ENCODE data around the gene EGR4. TPM values are rescaled to one million over a fixed set of nuclear protein-coding genes. Genes with fewer than 3 reads are reported as not detected.

Gene EGR4
- total and polyA plus RNA-seq, 2 donors: 0.05 to 0.14 TPM

DNA sequence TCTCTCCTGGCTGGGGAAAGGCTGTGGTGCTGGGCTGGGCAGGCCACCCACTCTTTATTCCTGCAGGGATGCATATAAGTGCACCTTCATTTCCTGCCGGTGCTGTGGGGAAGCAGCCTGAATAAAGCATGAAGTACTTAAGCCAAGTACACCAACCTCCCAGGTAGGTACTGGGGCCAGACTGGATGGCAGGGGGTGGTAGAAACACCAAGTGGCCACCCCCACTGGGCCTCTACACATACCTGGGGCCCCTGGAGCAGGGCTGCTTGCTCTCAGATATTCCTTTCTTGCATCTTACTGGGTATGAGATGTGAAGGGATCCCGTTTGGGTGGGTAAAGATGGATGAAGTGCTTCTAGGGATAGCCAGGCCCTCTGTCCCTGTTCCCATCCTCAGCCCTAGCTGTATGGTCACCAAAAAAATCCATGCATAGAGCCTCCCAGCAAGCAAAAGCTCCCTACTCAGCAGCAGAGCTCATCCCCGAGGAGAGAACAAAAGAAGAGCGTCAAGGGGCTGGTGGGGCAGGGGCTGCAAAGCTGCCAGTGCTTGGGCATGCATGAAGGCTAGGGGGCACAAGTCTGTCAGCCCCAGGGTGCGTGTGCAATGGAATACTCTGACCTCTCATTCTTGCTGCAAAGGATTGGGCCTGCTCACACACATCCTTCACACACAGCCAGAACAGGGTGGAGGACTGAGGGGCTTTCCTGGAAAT, 37.3 kb downstream of the EGR4 start:
- Histone ChIP-seq H3K27ac (ENCODE audit: low read depth in 1 of 2, low read length in 1 of 2) (no peak overlapping the region), H3K36me3 (ENCODE audit: control insufficient read depth in 2 of 2, insufficient read depth in 2 of 2, low read length in 1 of 2) (peaks cover 61 to 63% of the 10 kb centered on the region in 2 donors), H3K9me3 (ENCODE audit: control insufficient read depth in 2 of 2, insufficient read depth in 1 of 2, low read length in 1 of 2) (no peaks in the 10 kb centered on the region), H3K4me3 (ENCODE audit: low read length in 2 of 2) (no peak overlapping the region), H3K4me1 (ENCODE audit: control insufficient read depth in 2 of 2, insufficient read depth in 2 of 2, low read length in 2 of 2) (no peaks in the 10 kb centered on the region), H3K27me3 (ENCODE audit: control insufficient read depth in 2 of 2, insufficient read depth in 1 of 2, low read length in 1 of 2) (no peaks in the 10 kb centered on the region)
- WGBS: 94% methylated on average over 5 of the region's 5 CpGs
- no peak for DNase-seq (ENCODE audit: low read depth in 6 of 9, low spot score in 9 of 9)

DNA sequence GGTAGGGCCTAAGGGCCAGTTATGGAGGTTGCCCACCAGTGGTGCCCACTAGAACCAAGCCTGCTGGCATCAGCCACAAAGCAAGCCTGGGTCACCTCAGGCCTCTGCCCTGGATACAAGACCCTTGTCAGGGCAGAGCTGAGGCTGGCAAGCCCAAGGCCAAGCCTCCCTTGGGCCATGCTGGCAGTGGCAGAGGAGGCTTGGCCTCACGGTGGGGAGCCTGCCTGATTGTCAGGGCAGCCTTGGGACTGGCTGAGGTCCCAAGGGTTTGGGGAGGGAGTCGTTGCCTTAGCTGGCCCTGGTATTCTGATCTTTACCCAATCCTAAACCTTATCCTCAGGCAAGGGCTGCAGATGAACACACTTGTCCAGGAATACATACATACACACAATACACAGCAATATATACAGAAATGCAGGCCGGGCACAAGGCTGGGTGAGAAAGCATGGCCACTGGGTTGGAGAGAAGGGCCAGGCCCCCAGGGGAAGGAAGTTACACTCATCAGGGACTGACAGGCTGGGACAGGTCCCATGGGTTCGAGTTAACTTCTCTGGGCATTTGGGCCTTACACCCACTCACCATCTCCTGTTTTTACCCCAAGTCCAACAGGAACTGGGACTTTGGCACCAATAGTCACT, 38.2 kb downstream of the EGR4 start:
- no peak overlapping the region for H3K4me3 ChIP-seq (ENCODE audit: low read length in 2 of 2)
- no peaks in the 10 kb centered on the region for H3K4me1 ChIP-seq (ENCODE audit: control insufficient read depth in 2 of 2, insufficient read depth in 2 of 2, low read length in 2 of 2)
- DNase-seq (ENCODE audit: low read depth in 6 of 9, low spot score in 9 of 9): no peak
- no peaks in the 10 kb centered on the region for H3K27me3 ChIP-seq (ENCODE audit: control insufficient read depth in 2 of 2, insufficient read depth in 1 of 2, low read length in 1 of 2)
- peaks cover 67 to 68% of the 10 kb centered on the region in 2 donors for H3K36me3 ChIP-seq (ENCODE audit: control insufficient read depth in 2 of 2, insufficient read depth in 2 of 2, low read length in 1 of 2)
- WGBS: 94% methylated on average over 4 of the region's 4 CpGs
- H3K9me3 ChIP-seq (ENCODE audit: control insufficient read depth in 2 of 2, insufficient read depth in 1 of 2, low read length in 1 of 2): no peaks in the 10 kb centered on the region
- no peak overlapping the region for H3K27ac ChIP-seq (ENCODE audit: low read depth in 1 of 2, low read length in 1 of 2)

DNA sequence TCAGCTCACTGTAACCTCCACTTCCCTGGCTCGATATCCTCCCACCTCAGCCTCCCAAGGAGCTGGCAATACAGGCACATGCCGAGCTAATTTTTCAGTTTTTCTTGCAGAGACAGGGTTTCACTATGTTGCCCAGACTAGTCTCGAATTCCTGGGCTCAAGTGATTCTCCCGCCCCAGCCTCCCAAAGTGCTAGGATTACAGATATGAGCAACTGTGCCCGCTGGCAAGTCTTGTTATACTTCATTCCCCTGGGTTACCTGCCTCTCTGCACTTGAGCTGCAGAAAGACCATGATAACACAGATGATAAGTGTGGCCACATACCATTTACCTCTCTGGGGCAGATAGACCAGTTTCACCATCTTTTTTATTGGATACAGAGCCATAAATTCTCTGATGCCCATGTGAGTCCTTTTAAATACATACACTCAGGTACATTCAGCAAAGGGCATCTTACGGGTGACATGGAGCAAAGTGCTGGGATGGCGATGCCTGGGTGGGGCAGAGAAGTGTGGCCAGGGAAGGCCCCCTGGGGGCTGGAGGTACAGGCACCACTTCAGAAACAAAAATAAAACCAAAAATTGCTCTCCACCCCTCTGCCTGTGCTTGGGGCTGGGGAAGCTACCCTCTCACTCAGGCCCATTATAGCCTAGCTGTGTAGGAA, 38.9 kb downstream of the EGR4 start:
- Histone ChIP-seq H3K36me3 (ENCODE audit: control insufficient read depth in 2 of 2, insufficient read depth in 2 of 2, low read length in 1 of 2) (peaks cover 68 to 72% of the 10 kb centered on the region in 2 donors), H3K9me3 (ENCODE audit: control insufficient read depth in 2 of 2, insufficient read depth in 1 of 2, low read length in 1 of 2) (no peaks in the 10 kb centered on the region), H3K27ac (ENCODE audit: low read depth in 1 of 2, low read length in 1 of 2) (no peak overlapping the region), H3K27me3 (ENCODE audit: control insufficient read depth in 2 of 2, insufficient read depth in 1 of 2, low read length in 1 of 2) (no peaks in the 10 kb centered on the region), H3K4me1 (ENCODE audit: control insufficient read depth in 2 of 2, insufficient read depth in 2 of 2, low read length in 2 of 2) (no peaks in the 10 kb centered on the region), H3K4me3 (ENCODE audit: low read length in 2 of 2) (no peak overlapping the region)
- no peak for DNase-seq (ENCODE audit: low read depth in 6 of 9, low spot score in 9 of 9)
- 98% methylated on average over 7 of the region's 7 CpGs for WGBS

DNA sequence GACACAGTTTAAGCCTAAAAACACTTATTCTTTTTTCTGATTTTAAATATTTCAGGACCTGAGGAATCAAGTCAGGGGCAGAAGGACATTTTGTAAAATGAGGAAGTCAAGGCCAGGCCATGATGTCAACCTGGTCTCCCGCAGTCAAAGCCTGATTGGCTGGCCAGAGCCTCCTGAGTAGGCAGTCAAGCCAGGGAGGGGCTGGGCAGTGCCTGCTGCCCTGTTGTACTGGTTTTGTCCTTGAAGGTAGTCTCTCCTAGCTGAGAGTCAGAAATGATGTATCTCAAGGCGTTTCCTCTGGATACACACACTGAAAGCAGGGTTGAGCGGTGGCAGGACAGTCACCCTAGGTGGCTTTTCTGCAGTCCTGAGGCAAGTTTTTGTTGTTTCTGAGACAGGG, 39.4 kb downstream of the EGR4 start:
- no peak for DNase-seq (ENCODE audit: low read depth in 6 of 9, low spot score in 9 of 9)
- no peak overlapping the region for H3K27ac ChIP-seq (ENCODE audit: low read depth in 1 of 2, low read length in 1 of 2)
- 97% methylated on average over 3 of the region's 3 CpGs for WGBS

DNA sequence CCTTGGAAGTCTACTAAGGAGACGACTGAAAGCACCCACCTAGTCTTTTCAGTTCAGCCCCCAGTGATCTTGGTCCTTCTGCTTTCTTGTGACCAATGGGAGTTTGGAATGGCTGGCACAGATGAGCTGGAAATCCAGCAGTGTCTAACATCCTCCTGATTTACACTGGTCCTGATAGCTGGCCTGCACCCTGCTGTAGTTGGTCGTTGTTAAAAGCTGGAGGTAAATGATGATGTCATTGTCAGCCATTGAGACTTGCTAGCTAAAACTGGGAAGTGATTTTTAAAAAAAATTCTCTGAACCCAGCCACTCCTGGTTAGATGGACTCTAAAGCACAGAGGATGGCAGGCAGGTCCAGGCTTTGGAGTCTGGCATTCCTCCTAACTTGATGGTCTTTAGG, 39.9 kb downstream of the EGR4 start:
- Histone ChIP-seq H3K4me3 (ENCODE audit: low read length in 2 of 2) (no peak overlapping the region), H3K27me3 (ENCODE audit: control insufficient read depth in 2 of 2, insufficient read depth in 1 of 2, low read length in 1 of 2) (no peaks in the 10 kb centered on the region), H3K4me1 (ENCODE audit: control insufficient read depth in 2 of 2, insufficient read depth in 2 of 2, low read length in 2 of 2) (no peaks in the 10 kb centered on the region), H3K27ac (ENCODE audit: low read depth in 1 of 2, low read length in 1 of 2) (no peak overlapping the region), H3K36me3 (ENCODE audit: control insufficient read depth in 2 of 2, insufficient read depth in 2 of 2, low read length in 1 of 2) (peaks cover 69 to 73% of the 10 kb centered on the region in 2 donors), H3K9me3 (ENCODE audit: control insufficient read depth in 2 of 2, insufficient read depth in 1 of 2, low read length in 1 of 2) (no peaks in the 10 kb centered on the region)
- DNase-seq (ENCODE audit: low read depth in 6 of 9, low spot score in 9 of 9): no peak
- 74% methylated on average over 2 of the region's 2 CpGs for WGBS

More for the DNA sequence above, 39.4 kb downstream of the EGR4 start:
- Histone ChIP-seq H3K27me3 (ENCODE audit: control insufficient read depth in 2 of 2, insufficient read depth in 1 of 2, low read length in 1 of 2) (no peaks in the 10 kb centered on the region), H3K9me3 (ENCODE audit: control insufficient read depth in 2 of 2, insufficient read depth in 1 of 2, low read length in 1 of 2) (no peaks in the 10 kb centered on the region), H3K4me3 (ENCODE audit: low read length in 2 of 2) (no peak overlapping the region), H3K4me1 (ENCODE audit: control insufficient read depth in 2 of 2, insufficient read depth in 2 of 2, low read length in 2 of 2) (no peaks in the 10 kb centered on the region), H3K36me3 (ENCODE audit: control insufficient read depth in 2 of 2, insufficient read depth in 2 of 2, low read length in 1 of 2) (peaks cover 68 to 72% of the 10 kb centered on the region in 2 donors)

DNA sequence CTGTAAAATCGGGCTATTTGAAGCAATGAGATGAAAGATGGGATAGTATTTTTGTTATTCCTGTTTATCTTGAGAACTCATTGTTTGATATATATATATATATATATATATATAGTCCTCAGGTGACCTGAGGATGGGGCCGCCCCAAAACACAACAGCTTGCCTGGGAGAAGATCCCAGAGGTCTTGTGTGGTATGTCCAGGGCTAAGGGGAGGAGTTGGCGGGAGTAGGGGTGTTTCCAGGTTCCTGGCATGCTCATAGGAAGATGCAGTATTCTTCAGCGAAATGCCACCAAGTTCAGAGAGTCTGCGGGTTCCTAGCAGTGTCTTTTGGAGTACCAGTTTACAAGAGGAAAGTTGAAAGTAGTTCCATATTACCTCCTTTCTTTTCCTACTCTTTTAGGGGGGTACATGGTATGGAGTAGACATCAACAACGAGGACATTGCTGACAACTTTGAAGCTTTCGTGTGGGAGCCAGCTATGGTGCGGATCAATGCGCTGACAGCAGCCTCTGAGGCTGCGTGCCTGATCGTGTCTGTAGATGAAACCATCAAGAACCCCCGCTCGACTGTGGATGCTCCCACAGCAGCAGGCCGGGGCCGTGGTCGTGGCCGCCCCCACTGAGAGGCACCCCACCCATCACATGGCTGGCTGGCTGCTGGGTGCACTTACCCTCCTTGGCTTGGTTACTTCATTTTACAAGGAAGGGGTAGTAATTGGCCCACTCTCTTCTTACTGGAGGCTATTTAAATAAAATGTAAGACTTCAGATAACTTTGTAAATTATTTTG, 40.9 kb downstream of the EGR4 start:
- no peak overlapping the region for H3K4me3 ChIP-seq (ENCODE audit: low read length in 2 of 2)
- no peaks in the 10 kb centered on the region for H3K9me3 ChIP-seq (ENCODE audit: control insufficient read depth in 2 of 2, insufficient read depth in 1 of 2, low read length in 1 of 2)
- H3K4me1 ChIP-seq (ENCODE audit: control insufficient read depth in 2 of 2, insufficient read depth in 2 of 2, low read length in 2 of 2): no peaks in the 10 kb centered on the region
- H3K27ac ChIP-seq (ENCODE audit: low read depth in 1 of 2, low read length in 1 of 2): no peak overlapping the region
- H3K27me3 ChIP-seq (ENCODE audit: control insufficient read depth in 2 of 2, insufficient read depth in 1 of 2, low read length in 1 of 2): no peaks in the 10 kb centered on the region
- H3K36me3 ChIP-seq (ENCODE audit: control insufficient read depth in 2 of 2, insufficient read depth in 2 of 2, low read length in 1 of 2): peaks cover 78 to 79% of the 10 kb centered on the region in 2 donors
- no peak for DNase-seq (ENCODE audit: low read depth in 6 of 9, low spot score in 9 of 9)
- WGBS: 94% methylated on average over 17 of the region's 17 CpGs

DNA sequence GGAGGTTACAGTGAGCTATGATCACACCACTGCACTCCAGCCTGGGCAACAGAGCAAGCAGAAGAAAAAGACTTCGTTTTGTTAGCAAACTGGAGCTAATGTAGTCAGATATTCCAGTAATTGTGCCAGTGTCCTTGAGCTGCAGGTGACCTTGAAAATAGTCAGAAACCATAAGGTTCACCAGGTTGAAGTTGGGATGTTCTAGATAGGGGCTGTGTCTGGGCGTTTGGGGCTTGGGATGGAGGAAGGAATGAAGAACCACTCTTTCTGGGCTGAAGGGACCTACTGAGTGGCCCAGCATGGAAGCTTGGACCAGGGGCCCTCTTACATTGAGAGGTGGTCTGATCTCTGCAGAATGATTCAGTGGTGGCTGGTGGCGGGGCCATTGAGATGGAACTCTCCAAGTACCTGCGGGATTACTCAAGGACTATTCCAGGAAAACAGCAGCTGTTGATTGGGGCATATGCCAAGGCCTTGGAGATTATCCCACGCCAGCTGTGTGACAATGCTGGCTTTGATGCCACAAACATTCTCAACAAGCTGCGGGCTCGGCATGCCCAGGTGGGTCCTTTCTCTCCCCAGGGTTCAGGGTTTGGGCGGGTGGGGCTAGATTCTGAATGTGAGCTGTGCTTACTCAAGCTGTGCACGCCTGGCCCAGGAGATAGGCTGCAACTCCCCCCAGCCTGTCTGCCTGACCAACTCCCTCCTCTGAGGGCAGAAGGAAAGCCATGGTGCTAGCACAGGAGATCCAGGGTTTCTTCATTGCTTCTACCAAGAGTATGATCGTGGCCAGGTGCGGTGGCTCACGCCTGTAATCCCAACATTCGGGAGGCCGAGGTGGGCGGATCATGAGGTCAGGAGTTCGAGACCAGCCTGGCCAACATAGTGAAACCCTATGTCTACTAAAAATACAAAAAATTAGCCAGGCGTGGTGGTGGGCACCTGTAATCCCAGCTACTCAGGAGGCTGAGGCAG, 42.2 kb downstream of the EGR4 start:
- Histone ChIP-seq H3K9me3 (ENCODE audit: control insufficient read depth in 2 of 2, insufficient read depth in 1 of 2, low read length in 1 of 2) (no peaks in the 10 kb centered on the region), H3K27ac (ENCODE audit: low read depth in 1 of 2, low read length in 1 of 2) (no peak overlapping the region), H3K27me3 (ENCODE audit: control insufficient read depth in 2 of 2, insufficient read depth in 1 of 2, low read length in 1 of 2) (no peaks in the 10 kb centered on the region), H3K36me3 (ENCODE audit: control insufficient read depth in 2 of 2, insufficient read depth in 2 of 2, low read length in 1 of 2) (peaks cover 89 to 91% of the 10 kb centered on the region in 2 donors), H3K4me3 (ENCODE audit: low read length in 2 of 2) (no peak overlapping the region), H3K4me1 (ENCODE audit: control insufficient read depth in 2 of 2, insufficient read depth in 2 of 2, low read length in 2 of 2) (no peaks in the 10 kb centered on the region)
- 96% methylated on average over 17 of the region's 17 CpGs for WGBS
- DNase-seq (ENCODE audit: low read depth in 6 of 9, low spot score in 9 of 9): no peak

DNA sequence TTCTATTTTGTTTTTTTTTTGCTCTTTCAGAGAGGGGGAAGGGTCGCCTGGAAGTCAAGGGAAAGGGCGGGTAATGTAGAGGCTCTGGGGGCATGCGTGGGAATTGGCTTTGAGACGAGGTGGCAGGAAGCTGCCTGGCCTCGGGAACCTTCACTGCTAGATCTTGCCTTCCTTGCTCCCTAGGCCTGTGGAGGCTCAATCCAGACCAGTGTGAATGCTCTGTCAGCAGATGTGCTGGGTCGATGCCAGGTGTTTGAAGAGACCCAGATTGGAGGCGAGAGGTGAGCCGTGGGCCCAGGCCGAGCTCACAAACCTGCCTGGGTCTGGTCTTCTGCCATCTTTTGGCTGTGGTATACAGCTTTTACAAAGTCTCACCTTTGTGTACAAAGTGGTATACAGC, 43.7 kb downstream of the EGR4 start:
- Histone ChIP-seq H3K4me1 (ENCODE audit: control insufficient read depth in 2 of 2, insufficient read depth in 2 of 2, low read length in 2 of 2) (no peaks in the 10 kb centered on the region), H3K27ac (ENCODE audit: low read depth in 1 of 2, low read length in 1 of 2) (no peak overlapping the region), H3K36me3 (ENCODE audit: control insufficient read depth in 2 of 2, insufficient read depth in 2 of 2, low read length in 1 of 2) (peaks cover 97 to 98% of the 10 kb centered on the region in 2 donors), H3K9me3 (ENCODE audit: control insufficient read depth in 2 of 2, insufficient read depth in 1 of 2, low read length in 1 of 2) (no peaks in the 10 kb centered on the region), H3K4me3 (ENCODE audit: low read length in 2 of 2) (no peak overlapping the region), H3K27me3 (ENCODE audit: control insufficient read depth in 2 of 2, insufficient read depth in 1 of 2, low read length in 1 of 2) (no peaks in the 10 kb centered on the region)
- DNase-seq (ENCODE audit: low read depth in 6 of 9, low spot score in 9 of 9): no peak
- 95% methylated on average over 9 of the region's 9 CpGs for WGBS

Measured in thymus (tissue), 11 donors.